NCI-H1417 (cell line): Measurements from ENCODE around the gene ZNF221.
A peak's percentile ranks its signal among the peaks of the same experiment; 100 is the strongest.

Experiments
- DNase-seq, 3 experiments: peaks; one replicate each; lab custom pipeline; 2025; lab: John Stamatoyannopoulos, UW

The ZNF221 gene

DNA sequence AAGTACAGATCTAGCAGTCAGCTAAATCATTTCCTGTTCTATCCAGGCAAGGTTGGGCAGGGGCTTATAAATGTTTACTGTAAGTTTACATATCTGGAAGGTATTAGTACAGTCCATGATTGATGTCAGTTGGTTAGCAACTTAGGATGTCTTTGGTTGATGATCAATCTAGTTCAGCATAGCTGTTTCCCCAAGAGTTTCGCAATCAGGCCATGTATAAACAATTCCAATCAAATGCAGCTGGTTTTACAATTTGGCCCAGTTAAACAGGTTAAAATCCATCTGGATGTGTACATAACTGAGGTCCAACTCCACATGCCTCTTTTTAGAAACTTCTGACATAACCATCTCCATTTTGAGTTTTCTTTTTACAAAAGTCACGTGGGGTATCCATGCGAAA lies 6.9 kb downstream of the ZNF221 start:
- DNase-seq: no peak

DNA sequence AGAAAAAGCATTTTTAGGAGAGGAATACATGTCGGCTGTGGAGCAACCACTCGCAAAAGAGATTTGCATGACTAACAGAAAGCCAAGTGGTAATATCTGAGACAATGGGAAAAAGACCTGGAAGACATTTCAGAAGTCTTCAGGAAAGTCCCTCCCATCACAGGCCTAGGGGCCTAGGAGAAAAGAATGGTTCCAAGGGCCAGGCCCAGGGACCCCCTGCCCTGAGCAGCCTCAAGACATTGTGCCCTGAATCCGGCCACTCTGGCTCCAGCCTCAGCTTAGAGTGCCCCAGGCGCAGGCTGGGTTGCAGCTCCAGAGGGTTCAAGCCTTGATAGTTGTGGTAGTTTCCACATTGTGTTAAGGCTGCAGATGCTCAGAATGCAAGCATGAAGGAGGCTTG lies 9.4 kb downstream of the ZNF221 start:
- DNase-seq: no peak

GRCh38 chr19:43966079-43966694 lies 15.2 kb downstream of the ZNF221 start:
- DNase-seq: no peak

DNA sequence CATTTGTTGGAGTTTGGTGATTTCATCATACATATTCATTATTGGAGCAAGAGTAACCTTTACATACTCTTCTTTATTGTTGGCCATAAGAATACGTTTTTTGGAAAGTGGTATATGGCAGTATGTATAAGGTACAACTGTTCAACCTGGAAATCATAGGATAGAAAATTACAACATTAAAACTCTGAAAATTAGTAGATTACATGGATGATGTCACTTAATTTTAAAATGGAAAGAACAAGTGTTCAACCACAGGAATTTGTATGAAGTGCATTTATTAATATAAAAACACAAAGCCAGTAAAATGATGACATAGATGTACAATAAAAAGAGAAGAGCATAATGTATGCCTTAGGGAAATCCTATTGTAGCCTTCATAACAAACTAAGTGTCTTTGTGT lies 25.7 kb downstream of the ZNF221 start:
- DNase-seq: no peak

DNA sequence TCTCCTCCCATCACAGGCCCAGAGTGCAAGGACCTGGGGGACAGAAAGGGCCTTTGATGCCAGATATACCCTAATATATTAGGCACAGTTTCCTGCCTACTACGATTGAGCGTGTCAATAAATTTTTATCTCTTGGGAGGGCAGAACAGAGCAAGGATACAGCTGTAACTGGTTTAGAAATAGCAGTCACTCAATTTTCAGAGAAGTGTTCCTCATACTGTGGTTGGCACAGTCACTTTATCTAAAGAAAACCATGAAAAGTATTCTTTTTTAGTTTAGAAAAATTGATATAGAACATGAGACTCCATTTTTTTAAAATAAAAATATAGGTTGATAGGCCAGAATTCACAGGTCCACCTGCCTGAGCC lies 32.5 kb downstream of the ZNF221 start:
- no peak for DNase-seq

DNA sequence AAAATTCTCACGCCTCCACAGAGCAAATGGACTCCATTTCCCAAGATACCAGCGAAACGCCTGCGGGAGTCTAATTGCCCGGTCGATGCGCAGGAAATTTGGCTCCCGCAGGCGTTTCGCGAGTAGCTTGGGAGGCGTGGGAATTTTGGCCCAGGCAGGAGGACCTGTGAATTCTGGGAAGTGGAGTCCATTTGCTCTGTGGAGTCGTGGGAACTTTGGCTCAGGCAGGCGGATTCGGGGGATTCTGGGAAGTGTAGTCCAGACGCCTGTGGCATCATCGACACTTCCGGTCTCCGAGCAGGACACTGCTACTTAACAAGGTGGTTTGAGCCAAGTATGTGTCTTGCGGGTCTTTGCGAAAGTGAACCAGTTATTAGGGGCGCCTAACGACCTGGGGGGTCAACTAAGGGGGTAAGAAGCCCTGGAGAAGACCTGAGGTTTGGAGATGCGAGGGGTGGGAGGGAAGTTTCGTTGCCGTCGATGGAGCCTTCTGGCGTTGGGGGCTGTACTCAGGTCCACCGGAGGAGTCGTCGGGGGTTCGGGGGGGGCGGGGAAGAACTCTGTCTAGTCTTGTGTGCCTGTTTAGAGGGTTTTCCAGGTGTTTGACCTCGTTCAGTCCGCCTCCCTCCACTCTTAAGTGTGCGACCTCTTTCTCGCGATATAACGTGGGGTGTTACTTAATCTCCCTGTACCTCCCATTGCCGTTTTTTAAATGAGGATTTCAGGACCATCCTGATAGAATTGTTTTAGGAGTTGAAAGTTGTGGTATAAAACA lies 33.1 kb downstream of the ZNF221 start, which contains the start of gene ZNF155:
TSS of gene ZNF155 (plus strand) at position 277 of the 775 bp plus-strand sequence. CDS start 4,356 bp downstream, outside the sequence.
- DNase-seq: peak; percentile 89 to 98 (median 97)

- no peak for DNase-seq
Observed at GRCh38 chr19:43984687-43985000, 33.6 kb downstream of the ZNF221 start.

DNA sequence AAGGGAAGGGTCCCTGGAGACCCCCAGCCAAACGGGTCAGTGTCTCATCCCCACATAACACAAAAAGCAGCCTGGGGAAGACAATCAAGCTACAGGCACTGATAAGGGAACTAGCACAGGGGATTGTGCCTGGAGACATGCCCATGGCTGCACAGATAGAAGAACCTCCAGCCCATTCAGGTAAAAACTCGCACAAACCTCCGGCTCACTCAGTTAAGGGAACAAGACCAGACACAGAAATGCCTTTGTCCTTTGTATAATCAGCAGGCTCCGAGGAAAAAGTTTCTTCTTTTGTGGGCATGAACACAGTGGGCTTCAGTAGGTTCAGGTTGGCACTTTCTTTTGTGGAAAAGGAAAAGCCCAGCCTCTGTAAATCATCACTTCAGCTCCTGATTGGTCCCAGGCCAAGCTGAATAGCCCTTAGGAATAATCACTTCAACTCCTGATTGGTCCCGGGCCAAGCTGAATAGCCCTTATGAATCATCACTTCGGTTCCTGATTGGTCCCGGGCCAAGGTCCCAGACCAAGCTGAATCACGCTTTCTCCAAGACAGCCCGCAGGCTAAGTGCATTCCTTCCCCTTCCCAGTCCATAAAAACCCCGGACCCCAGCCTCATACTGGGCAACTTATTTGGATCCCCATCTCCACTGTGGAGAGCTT lies 46.7 kb downstream of the ZNF221 start:
- DNase-seq: no peak

GRCh38 chr19:44002212-44002565 lies 51.2 kb downstream of the ZNF221 start:
- no peak for DNase-seq

- peak; percentile 87 to 98 (median 95) for DNase-seq
Observed at GRCh38 chr19:44002566-44003460, 51.8 kb downstream of the ZNF221 start, which contains the start of gene ZNF230. ZNF230 (plus strand) TSS chr19:44002957; CDS start chr19:44007079, 4,122 bp downstream.

DNA sequence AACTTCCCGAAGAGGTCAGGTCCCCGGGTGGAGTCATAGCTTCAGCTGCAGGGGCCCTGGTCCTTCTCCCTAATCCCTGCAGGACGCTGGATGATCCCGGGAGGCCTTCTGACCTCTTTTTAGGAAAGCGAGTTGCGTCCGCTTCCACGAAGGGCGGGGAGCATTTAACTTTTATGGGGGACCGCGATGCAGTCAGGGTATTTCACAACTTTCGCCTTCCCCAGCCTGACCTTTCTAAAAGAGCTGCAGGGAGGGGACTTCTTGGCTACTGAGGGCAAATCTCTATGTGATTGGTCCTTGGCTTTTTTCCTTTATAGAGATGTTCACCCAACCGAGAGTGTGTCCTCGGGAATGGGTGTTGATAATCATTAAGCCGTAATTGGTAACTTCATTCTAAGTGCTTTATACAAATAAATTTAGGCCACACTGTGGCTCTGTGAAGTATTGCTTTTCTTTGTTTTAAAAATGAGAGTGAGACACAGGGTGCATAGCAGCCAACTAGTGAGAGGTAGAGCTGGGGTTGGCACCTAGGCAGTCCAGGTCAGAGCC lies 52.5 kb downstream of the ZNF221 start:
- DNase-seq: peak in 2 of 3 experiments; percentile 32 to 37

- no peak for DNase-seq
Observed at GRCh38 chr19:44005973-44006372, 54.9 kb downstream of the ZNF221 start.

- no peak for DNase-seq
Observed at GRCh38 chr19:44007473-44007872, 56.4 kb downstream of the ZNF221 start.

- no peak for DNase-seq
Observed at GRCh38 chr19:44010468-44010867, 59.4 kb downstream of the ZNF221 start.
